GM21367 (cell line): ENCODE data around the gene CAB39.

Experiments
- ATAC-seq: cut with Tn5 transposase; IDR thresholded peaks from one replicate; pipeline ENCODE4 v1.9.1; 2021; ENCODE audit not compliant: unreplicated experiment

The CAB39 gene

GRCh38 chr2:230748087-230748486 is 35.4 kb downstream of the CAB39 start:
- no peak for ATAC-seq

- ATAC-seq: no peak
Observed at GRCh38 chr2:230749111-230749510, 36.5 kb downstream of the CAB39 start.

GRCh38 chr2:230751062-230751461 is 38.4 kb downstream of the CAB39 start:
- no peak for ATAC-seq

GRCh38 chr2:230754200-230754599 is 41.6 kb downstream of the CAB39 start:
- no peak for ATAC-seq

- ATAC-seq: no peak
Observed at GRCh38 chr2:230757476-230757875, 44.8 kb downstream of the CAB39 start.

- ATAC-seq: no peak
Observed at GRCh38 chr2:230758566-230759480, 46.2 kb downstream of the CAB39 start.

GRCh38 chr2:230759481-230760167 is 47.0 kb downstream of the CAB39 start:
- no peak for ATAC-seq

- no peak for ATAC-seq
Observed at GRCh38 chr2:230761704-230762103, 49.1 kb downstream of the CAB39 start.

GRCh38 chr2:230762317-230762896 is 49.8 kb downstream of the CAB39 start:
- peak; percentile 77 for ATAC-seq

GRCh38 chr2:230764346-230764745 is 51.7 kb downstream of the CAB39 start:
- ATAC-seq: no peak

- no peak for ATAC-seq
Observed at GRCh38 chr2:230765611-230766300, 53.1 kb downstream of the CAB39 start.

GRCh38 chr2:230767862-230768388 is 55.3 kb downstream of the CAB39 start:
- no peak for ATAC-seq

GRCh38 chr2:230770804-230771203 is 58.2 kb downstream of the CAB39 start:
- ATAC-seq: no peak

GRCh38 chr2:230772156-230772555 is 59.5 kb downstream of the CAB39 start:
- ATAC-seq: no peak

- ATAC-seq: no peak
Observed at GRCh38 chr2:230773039-230773773, 60.6 kb downstream of the CAB39 start.

- ATAC-seq: no peak
Observed at GRCh38 chr2:230774348-230774951, 61.8 kb downstream of the CAB39 start.

- no peak for ATAC-seq
Observed at GRCh38 chr2:230775737-230776136, 63.1 kb downstream of the CAB39 start.

GRCh38 chr2:230777721-230778120 is 65.1 kb downstream of the CAB39 start:
- ATAC-seq: no peak

GRCh38 chr2:230778350-230779063 is 65.9 kb downstream of the CAB39 start:
- no peak for ATAC-seq
